SW 1271 (cell line): Measurements from ENCODE around the gene ZNF208.
"Not testable (repeated sequence)": the region's sequence is repeated elsewhere in the genome, so short reads cannot be mapped to it uniquely, and the experiment has no call there.

ENCODE experiments used
- DNase-seq, 2 experiments: peaks; one replicate each; lab custom pipeline; 2025; lab: John Stamatoyannopoulos, UW

ZNF208 gene

DNA sequence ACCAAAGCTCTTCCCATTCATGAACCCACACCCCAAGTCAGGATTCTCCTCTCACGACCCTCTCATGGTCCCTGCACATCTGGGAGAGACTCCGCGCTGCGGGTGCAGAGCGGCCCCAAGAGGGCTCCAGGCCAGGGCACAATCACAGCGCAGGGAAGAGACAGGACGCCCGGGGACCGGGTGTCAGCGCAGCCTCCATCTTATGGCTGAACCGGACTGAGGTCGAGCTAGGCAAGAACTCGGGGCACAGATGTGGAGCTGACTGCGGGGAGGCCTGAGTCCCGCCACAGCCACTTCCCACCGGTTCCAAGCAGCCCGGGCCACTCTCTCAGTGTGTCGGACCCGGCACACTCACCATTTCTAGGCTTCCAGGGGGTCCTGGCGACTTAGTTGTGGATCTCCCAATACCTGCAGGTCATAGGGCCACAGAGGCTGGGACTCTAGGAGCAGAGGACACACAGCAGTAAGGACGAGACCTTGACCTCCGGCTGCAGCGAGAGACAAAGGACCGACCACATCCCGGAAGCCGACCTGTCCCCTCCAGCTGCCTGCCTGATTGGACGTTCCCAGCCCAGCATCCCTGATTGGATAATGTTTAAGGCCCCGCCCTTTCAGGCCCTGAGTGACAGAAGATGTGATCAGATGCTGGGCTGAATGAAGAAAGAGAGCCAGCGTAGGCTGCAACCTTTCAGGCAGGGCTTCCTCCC is at the start of gene ZNF208:
ZNF208 (minus strand) TSS at position 507 of the 707 bp plus-strand sequence; CDS start at position 358, 149 bp downstream.
- not testable (repeated sequence) for DNase-seq

DNA sequence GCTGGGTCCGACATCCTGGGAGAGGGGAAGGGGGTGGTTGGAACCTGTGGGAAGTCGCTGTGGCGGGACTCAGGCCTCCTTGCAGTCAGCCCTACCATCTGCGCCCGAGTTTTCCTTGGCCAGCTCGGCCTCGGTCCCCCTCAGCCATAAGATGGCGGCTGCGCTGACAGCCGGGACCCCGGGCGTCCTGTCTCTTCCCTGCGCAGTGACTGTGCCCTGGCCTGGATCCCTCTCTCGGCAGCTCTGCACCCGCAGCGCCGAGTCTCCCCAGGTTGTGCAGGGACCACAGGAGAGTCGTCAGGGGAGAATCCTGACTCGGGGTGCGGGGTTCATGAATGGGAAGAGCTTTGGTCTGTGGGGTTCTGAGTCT is 41.9 kb upstream of the ZNF208 start:
- no peak for DNase-seq

DNA sequence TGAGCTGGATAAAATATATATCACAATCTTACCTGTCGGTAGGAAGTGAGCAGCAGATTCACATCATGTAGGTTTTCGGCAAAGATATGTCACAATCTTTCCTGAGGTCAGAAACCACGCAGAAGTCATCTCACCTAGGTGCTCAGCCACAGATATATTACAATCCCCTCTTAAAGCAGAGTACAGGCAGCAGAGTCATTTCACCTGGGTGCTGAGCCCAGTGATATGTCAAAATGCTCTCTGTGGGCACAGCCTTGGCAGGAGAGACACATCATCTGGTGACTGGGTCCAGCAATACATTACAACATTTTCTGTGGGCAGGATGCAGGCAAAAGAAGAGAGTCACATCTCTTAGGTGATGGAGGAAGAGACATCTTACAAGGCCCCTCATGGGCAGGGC is 30.4 kb upstream of the ZNF208 start:
- DNase-seq, result not testable (repeated sequence)

DNA sequence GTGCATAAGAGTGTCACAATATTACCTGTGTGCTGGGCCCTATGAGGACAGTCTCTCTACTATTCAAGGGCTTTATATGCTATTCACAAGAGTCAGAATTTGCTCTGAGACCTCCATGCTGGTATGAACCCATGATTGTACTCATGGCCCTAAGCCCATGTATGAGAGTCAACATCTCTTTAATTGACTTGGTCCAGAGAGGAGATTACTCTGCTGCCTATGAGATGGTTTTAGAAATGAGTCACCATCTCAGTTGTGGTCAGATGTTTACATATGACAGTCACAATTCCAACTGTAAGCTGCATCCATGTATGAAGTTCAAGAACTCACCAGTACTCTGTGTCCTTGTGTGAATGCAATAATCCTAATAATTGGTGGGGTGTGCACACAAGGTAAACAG is 19.9 kb upstream of the ZNF208 start:
- no peak for DNase-seq

DNA sequence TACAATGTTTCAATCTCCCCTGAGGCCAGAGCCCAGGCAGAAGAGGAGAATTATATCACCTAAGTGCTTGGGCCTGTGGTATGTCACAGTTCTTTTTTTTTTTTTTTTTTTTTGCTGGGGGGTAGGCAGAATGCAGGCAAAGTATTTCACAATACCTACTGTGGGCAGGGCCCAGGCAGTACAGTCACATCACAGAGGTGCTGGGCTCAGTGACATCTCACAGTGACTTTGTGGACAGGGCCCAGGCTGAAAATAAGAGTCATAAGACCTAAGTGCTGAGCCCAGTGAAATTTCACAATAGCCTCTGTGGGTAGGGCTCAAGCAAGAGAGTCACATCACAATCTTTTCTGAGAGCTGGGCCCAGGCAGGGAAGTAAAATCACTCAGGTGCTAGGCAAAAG is 15.9 kb upstream of the ZNF208 start:
- DNase-seq, result no peak

DNA sequence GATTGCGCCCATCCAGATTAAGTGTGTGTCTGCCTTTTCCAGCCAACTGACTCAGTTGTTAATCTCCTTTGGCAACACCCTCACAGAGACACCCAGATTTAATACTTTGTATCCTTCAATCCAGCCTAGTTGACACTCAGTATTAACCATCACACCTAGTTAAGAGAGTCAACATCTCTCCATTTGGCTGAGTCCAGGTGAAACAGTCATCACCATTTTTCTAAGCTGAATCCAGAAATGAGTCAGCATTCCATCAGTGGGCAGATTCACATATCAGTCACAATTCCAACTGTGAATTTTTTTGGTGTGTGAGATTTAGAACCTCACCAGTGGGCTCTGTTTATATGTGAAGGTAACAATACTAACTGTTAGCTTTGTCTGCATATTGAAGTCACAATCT is 14.8 kb upstream of the ZNF208 start:
- not testable (repeated sequence) for DNase-seq

DNA sequence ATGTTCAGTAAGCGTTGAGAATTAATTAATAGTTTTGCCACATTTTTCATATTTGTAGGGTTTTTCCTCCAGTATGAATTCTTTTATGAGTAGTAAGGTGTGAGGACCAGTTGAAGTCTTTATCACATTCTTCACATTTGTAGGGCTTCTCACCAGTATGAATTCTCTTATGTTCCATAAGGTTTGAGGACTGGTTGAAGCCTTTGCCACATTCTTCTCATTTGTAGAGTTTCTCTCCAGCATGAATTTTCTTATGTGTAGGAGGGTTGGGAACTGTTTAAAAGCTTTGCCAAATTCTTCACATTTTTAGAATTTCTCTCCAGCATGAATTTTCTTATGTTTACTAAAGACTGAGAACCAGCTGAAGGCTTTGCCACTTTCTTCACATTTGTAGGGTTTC is 40.3 kb downstream of the ZNF208 start:
- DNase-seq, result no peak

DNA sequence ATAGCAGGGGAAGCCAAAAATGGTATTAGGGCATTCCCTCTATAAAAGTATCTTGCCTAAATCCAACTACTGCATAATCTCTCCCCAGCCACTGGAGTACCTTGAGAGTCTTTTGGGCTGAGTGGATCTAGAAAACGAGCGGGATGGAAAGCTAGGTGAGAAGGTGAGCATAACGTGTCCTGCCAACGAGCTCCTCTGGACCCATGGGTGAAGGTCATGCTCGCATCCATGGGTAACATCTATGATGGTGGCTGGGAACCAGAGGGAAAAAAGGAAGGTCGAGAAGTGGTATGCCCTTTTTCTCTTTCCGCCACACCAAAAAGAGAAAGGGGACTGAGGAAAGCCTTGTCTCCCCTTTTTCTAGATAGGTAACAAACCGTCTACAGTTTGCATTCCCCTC is 63.0 kb downstream of the ZNF208 start:
- DNase-seq, result no peak

DNA sequence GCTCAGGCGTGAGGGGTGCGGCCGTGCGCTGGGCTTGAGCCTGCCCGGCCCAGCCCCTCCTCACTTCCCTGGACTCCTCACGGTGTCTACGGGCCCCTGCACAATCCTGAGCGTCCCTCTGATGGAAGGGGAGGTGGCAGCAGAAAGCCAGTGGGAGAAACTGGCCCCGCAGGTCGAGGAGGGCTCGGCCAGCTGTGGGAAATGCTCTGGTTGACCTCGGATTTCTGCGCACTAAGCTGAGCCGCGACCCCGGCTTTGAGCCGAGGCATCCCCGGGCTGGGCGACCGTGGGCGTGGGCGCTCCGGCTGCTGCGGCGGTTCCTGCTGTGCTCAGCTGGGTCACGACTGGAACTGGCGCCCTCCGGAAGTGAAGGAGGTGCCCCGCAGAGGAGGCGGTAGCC is 70.1 kb downstream of the ZNF208 start:
- DNase-seq, result no peak

DNA sequence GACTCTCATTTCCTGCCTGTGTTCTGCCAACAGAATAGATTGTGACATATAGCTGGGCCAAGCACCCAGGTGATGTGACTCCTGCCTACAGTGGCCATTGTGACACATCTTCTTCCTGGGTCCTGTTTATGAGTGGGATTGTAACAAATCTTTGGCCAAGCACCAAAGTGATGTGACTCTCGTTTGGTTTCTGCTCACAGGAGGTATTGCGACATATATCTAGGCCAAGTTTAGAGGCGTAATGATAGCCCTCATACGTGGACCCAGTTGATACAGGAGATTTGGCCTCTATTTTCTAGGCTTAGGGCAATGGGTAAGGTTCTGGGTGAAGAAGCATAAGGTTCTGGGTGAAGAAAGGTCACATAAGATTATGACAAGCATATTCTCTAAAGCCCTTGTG is 76.2 kb downstream of the ZNF208 start:
- no peak for DNase-seq

DNA sequence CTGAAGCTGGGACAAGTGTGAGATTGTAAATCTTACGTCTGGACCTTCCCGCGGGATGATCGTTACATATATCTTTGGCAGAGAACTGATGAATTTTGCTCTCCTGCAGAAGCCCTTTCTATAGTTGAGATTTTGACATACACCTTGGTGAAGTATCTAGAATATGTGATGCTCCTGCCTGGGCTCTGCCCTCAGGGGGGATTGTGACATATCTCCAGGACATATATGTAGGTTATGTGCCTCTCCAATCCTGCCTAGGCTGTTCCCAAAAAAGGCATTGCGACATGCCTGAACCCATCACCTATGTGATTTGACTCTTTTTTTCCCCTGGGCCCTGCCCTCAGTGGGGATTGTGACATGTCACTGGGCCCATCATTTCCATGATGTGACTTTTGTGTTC is 76.6 kb downstream of the ZNF208 start:
- no peak for DNase-seq

DNA sequence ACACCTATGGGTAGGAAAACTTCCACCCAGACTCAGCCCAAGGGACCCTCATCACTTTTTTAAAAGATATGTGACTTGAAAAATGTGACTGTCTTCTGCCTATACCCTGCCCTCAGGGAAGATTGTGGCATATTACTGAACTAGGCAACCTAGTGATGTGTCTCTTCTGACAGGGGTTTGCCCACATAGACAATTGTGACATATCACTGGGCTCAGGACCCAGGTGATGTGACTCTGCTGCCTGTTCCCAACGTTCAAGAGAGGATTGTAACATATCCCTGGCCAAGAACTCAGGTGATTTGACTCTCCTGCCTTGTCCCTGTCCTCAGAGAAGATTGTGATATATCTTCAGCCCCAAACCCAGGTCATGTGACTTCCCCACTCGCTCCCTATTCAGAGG is 88.5 kb downstream of the ZNF208 start:
- DNase-seq, result no peak

DNA sequence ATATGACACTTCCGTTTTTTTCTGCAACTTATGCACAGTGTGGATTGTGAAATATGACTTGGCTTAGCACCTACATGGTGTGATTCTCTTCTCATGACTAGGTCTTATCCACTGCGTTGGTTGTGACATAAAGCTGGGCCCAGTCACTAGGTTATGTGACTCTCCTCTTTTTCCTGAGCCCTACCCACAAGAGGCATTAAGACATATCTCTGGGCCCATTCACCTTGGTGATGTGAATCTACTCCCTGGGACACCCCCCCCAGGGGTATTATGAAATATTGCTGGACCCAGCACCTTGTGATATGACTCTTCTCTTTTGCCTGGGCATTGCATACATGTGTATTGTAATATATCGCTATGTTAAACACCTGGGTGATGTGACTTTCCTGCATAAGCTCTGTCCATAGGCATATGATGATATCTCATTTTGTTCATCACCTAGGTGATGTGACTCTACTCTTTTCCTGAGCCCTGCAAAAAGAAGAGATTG is 89.0 kb downstream of the ZNF208 start:
- no peak for DNase-seq

DNA sequence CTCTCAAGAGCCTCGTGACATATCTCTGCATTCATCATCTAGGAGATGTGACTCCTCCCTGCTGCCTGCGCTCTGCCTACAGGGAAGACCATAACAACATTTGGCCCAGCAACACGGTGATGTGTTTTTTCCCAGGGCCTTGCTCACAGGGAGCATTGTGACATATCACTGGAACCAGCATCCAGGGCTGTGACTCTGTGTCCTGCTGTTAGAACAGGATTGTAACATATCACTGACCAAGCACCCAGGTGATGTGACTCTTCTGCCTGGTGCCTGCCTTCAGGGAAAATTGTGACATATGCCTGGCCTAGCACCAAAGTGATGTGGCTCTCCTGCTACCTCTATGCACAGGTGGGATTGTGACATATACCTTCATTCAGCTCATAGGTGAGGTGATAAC is 95.3 kb downstream of the ZNF208 start:
- no peak for DNase-seq

DNA sequence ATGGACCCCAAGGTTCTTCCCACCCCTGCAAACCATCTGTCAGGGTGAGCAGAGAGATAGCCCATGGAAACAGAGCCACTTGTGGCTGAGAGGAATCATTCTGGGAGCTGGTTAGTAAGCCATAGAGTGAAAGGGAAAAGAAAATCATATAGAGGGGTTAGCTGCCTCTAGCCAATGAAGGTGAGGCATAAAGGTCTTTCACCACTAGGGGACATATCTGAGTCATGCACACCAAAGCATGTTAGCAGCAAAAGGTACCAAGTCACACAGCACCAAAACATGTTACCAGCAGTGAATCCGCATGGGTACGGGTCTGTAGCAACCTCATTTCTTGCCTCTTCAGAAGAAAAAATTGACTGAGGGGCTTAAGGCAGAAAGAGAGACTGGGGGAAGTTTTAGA is 98.1 kb downstream of the ZNF208 start:
- DNase-seq, result no peak

DNA sequence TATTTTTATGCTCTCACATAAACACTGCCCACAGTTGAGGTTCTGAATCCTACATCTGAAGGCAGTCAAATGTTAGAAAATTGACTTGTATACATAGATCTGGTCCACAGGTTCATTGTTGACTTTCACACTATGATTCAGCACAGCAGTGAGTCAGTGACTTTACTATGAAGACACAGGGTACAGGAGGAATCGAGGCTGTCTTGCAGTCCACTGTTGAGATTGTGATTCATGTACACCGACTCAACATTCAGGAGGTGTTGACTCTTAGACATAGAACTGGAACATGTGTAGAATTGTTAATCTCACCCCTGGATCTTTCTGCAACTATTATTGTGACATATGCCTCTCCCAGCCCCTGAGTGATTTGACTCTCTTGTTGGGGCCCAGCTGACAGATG is 100.4 kb downstream of the ZNF208 start:
- DNase-seq, result no peak

DNA sequence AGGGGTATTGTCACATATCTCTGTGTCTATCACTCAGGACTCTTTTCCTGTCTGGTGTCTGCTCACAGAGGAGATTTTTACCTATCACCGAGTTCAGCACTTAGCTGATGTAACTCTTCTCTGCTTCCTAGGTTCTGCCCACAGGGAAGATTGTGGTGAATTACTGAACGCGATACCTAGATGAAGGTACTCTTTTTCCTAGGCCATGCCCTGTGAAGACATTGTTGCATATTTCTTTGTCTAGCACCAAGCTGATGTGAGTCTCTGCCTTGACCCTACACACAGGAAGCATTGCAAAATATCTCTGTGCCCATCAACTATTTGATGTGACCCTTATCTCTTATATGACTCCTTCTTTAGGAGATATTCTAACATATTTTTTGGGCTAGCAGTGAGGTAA is 102.7 kb downstream of the ZNF208 start:
- DNase-seq, result no peak

DNA sequence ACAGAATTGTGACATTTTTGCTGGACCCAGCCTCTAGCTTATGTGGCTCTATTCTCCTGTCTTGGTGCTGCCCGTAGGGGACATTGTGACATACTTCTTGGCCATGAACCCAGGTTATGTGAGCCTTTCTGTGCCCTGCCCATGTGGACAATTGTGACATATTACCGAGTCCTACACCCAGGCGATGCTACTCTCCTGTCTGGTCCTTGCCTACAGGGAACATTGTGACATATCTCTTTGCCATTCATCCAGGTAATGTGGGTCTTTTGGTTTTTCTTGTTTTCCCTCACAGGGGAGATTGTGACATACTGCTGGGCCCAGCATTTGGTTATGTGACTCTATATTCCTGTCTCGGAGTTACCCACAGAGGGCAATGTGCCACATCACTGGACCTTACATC is 103.2 kb downstream of the ZNF208 start:
- no peak for DNase-seq

DNA sequence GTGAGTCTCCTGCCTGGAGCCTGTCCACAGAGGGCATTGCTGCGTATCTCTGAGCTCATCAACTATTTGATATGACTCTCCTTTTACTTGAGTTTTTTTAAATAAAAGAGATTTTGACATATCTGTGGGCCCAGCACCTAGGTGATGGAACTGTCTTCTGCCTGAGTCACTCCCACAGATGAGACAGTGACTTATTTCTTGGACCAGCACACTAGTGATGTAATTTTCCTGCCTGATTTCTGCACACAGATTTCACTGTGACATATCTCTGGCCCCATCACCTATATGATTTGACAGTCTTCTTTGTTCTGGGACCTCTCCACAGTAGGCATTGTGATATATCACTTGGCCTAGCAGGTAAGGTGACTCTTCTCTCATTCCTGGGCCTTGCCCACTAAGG is 108.2 kb downstream of the ZNF208 start:
- DNase-seq, result no peak

DNA sequence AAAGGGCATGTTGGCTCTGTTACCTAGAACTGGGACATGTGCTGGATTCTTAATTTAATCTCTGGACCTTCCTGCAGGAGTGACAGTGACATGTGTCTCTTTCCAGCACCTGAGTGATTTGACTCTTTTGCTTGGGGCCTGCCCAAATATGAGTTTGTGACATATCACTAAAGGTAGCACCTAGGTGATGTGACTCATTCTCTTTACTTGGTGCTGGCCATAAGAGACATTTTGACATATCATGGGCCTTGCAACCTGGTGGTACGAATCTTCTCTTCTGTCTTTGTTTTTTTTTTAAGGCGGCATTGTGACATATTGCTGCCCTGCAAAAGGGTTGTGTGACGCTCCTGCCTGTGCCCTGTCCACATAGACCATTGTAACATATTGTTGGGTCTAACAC is 108.9 kb downstream of the ZNF208 start:
- DNase-seq, result no peak

DNA sequence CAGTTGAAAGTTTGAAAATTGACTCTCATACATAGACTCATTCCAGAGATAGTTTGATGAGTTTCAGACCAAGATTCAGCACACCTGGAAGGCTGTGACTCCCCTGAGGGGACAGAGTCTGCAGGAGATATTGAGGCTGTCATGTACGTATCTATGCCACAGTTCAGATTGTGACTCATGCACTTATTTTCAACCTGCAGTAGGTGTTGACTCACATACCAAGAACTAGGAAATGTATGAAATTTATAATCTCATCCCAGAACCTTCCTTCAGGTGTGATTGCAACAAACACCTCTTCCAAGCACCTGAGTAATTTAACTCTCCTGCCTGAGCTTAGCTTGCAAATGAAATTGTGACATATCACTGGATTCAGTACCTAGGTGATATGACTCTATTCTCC is 110.3 kb downstream of the ZNF208 start:
- DNase-seq, result no peak

DNA sequence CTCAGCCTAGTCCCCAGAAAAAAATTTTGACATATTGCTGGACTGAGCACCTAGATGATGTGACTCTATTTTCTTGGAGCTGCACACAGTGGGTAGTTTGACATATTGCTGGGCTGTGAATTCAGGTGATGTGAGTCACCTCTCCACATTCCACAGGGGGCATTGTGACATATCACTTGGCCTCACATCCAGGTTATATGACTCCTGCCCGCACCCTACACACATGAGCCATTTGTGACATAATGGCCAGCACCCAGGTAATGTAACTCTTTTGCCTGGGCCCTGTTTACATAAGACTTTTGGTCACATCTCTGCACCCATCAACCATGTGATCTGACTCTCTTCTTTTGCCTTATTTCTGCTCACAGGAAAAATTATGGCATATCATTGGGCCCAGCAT is 119.7 kb downstream of the ZNF208 start:
- DNase-seq, result no peak

DNA sequence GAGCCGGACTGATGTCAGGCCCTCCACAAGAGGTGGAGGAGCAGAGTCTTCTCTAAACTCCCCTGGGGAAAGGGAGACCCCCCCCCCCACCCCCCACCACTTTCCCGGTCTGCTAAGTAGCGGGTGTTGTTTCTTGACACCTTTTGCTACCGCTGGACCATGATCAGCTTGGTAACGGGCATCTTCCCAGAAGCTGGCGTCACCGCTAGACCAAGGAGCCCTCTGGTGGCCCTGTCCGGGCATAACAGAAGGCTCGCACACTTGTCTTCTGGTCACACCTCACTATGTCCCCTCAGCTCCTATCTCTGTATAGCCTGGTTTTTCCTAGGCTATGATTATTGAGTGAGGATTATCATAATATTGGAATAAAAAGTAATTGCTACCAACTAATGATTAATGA is 120.7 kb downstream of the ZNF208 start:
- not testable (repeated sequence) for DNase-seq

DNA sequence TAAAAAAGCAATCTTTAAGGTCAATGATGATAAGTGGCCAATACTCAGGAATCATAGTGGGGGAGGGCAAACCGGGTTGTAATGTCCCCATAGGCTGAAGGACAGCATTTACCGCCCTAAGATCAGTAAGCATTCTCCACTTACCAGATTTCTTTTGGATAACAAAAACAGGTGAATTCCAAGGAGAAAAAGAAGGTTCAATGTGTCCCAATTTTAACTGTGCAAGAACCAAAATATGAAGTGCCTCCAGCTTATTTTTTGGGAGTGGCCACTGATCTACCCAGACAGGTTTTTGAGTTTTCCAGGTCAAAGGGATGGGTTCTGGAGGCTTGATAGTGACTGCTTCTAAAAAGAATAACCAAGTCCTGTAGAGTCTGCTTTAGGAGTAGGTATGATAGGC is 125.2 kb downstream of the ZNF208 start:
- DNase-seq, result not testable (repeated sequence)
